Neural crest cell (in vitro differentiated cells): ENCODE data around the gene HMGB2. TPM values are rescaled to one million over a fixed set of nuclear protein-coding genes. Genes with fewer than 3 reads are reported as not detected.

Experiments
- DNase-seq: peaks from one replicate; pipeline ENCODE4 v3.0.0; 2021; ENCODE audit warnings: low read depth, mixed read lengths, low spot score
- H3K27ac Mint-ChIP-seq: one replicate; pipeline ENCODE4 v1.8.0; 2021; ENCODE audit warnings: mild to moderate bottlenecking, mixed read lengths; ENCODE audit not compliant: unreplicated experiment
- H3K27me3 Mint-ChIP-seq: 2 replicates; pipeline ENCODE4 v1.8.0; 2021; ENCODE audit warnings: low read depth, mild to moderate bottlenecking, mixed read lengths
- H3K36me3 Mint-ChIP-seq: 2 replicates; pipeline ENCODE4 v1.8.0; 2021; ENCODE audit warnings: low read depth, mild to moderate bottlenecking, mixed read lengths
- H3K4me1 Mint-ChIP-seq: 2 replicates; pipeline ENCODE4 v1.8.0; 2021; ENCODE audit warnings: mixed read lengths
- H3K4me3 Mint-ChIP-seq: one replicate; pipeline ENCODE4 v1.8.0; 2021; ENCODE audit warnings: mild to moderate bottlenecking, mixed read lengths
- H3K9me3 Mint-ChIP-seq: 2 replicates; pipeline ENCODE4 v1.8.0; 2021; ENCODE audit warnings: mixed read lengths
- total RNA-seq: library from RNA; stranded (reverse); gene quantifications from 2 replicates; pipeline ENCODE4 v1.2.1, GENCODE V29; 2021
- TF ChIP-seq, protein P1 (sequence below): fragments of 200-600 bp; sonication (generic); conservative IDR thresholded peaks from 2 replicates; pipeline ENCODE4 v1.5.0; 2021; ENCODE audit warnings: antibody characterized with exemption, mild to moderate bottlenecking

The HMGB2 gene
- total RNA-seq, 1 donor from 2014 or later: 274 TPM

DNA sequence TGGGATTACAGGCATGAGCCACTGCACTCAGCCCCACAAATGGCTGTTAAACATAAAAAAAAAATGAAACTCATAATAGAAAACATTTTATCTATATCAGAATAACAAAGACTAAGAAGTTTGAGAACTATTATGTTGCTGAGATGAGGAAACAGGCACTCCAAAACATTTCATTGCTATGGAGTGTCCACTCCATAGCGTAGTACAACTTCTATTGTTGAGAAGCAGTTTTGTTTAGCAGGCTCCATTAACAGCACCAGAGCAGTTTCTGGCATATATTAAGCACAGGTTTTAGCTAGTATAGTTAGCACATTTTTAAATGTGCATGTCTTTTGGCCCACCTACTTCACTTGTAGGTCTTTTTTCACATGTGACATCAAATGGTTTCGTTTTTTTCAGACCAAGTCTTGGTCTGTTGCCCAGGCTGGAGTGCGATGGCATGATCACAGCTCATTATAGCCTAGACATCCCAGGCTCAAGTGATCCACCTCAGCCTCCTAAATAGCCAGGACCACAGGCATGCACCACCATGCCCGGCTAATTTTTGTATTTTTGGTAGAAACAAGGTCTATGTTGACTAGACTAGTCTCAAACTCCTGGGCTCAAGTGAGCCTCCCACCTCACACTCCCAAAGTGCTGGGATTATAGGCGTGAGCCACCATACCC, 5.8 kb downstream of the HMGB2 start:
- no peak for DNase-seq
- H3K36me3 Mint-ChIP-seq: peaks cover 32% of the 10 kb centered on the region
- H3K9me3 Mint-ChIP-seq: no peaks in the 10 kb centered on the region
- H3K27ac Mint-ChIP-seq: no peak overlapping the region
- H3K27me3 Mint-ChIP-seq: no peaks in the 10 kb centered on the region
- no peak overlapping the region for H3K4me3 Mint-ChIP-seq
- TF ChIP-seq, protein P1, sequence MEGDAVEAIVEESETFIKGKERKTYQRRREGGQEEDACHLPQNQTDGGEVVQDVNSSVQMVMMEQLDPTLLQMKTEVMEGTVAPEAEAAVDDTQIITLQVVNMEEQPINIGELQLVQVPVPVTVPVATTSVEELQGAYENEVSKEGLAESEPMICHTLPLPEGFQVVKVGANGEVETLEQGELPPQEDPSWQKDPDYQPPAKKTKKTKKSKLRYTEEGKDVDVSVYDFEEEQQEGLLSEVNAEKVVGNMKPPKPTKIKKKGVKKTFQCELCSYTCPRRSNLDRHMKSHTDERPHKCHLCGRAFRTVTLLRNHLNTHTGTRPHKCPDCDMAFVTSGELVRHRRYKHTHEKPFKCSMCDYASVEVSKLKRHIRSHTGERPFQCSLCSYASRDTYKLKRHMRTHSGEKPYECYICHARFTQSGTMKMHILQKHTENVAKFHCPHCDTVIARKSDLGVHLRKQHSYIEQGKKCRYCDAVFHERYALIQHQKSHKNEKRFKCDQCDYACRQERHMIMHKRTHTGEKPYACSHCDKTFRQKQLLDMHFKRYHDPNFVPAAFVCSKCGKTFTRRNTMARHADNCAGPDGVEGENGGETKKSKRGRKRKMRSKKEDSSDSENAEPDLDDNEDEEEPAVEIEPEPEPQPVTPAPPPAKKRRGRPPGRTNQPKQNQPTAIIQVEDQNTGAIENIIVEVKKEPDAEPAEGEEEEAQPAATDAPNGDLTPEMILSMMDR: no peak
- peaks cover 27% of the 10 kb centered on the region for H3K4me1 Mint-ChIP-seq

DNA sequence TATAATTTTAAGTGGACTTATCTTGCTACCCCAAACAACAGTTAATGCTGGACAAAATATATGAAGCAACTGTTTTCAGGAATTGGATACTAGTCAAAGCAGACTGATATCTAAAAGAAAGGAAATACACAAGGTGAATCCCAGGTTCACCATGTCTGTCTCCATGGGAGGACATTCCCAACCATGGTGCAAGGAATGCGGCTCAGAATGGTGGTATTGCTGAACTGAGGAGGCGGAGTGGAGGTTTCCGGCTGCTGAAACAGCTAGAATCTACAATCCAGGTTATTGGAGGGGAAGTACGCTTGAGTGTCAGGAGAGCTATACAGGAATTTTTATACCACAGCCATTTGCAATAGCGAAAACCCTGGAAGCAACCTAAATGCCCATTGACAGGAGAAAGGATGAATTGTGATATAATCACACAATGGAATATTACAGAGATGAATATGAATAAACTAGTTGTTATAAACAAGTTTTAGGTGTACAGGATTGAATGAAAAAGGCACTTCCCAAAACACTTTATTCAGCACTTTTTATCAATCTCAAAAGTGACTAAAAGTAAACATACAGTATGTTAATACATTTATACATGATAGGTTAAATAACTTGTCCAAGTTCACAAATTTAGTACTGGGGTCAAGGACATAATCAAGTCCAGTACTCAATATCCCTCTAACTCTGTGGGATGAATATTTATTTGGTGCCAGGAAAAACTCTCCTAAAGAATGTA, 9.0 kb downstream of the HMGB2 start:
- no peak for DNase-seq
- TF ChIP-seq, protein P1: no peak
- no peaks in the 10 kb centered on the region for H3K9me3 Mint-ChIP-seq
- H3K36me3 Mint-ChIP-seq: peaks cover 13% of the 10 kb centered on the region
- peak overlapping the region; percentile 27 for H3K4me3 Mint-ChIP-seq
- no peaks in the 10 kb centered on the region for H3K27me3 Mint-ChIP-seq
- H3K4me1 Mint-ChIP-seq: peaks cover 5% of the 10 kb centered on the region
- H3K27ac Mint-ChIP-seq: no peak overlapping the region

DNA sequence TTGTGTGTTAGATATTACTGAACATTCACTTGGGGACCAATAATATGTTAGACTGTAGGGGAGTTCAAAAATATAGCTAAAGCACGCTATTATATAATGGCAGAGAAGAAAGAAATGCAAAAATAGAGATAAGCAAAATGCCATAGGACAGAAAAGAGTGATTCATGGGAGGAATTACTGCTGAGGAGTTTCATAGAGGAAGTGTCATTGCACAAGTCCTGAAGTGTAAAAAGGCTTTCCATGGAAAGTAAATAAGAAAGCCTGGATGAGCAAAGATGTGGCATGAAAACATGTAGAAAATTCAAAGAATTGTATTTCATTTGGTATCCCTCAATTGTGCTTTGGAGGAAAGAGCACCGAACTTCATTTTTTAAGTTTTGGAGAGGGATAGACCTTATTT, 14.5 kb downstream of the HMGB2 start:
- H3K4me1 Mint-ChIP-seq: no peaks in the 10 kb centered on the region
- no peaks in the 10 kb centered on the region for H3K9me3 Mint-ChIP-seq
- no peak overlapping the region for H3K27ac Mint-ChIP-seq

DNA sequence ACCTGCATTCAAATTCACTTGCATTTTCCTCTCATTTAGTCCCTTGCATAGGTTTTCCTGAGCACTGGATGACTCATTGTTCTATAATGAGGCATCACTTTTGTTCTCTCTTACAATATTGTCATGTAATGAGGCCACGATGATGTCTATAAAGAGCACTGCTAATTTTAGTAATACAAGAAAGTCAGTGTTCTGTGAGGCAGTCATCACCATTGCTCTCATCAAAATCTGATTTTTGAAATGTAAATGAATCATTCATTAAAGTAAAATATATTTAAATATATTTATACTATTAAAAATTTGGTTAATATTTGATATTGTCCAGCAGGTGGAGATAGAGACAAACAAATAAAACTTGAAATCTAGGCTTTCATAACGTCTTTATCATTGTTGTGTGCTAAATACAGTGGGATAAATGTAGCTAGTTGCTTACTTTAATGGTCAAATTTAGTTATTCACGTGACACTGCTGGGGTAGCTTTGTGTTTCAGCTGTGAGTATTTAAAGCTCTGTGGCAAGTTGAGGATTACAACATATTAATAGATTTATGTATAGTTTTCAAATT, 15.4 kb downstream of the HMGB2 start:
- no peaks in the 10 kb centered on the region for H3K36me3 Mint-ChIP-seq
- H3K27ac Mint-ChIP-seq: no peak overlapping the region
- TF ChIP-seq, protein P1: peak; percentile 63
- no peaks in the 10 kb centered on the region for H3K27me3 Mint-ChIP-seq
- H3K4me3 Mint-ChIP-seq: no peak overlapping the region
- no peaks in the 10 kb centered on the region for H3K4me1 Mint-ChIP-seq
- H3K9me3 Mint-ChIP-seq: no peaks in the 10 kb centered on the region
- DNase-seq: no peak

More for the DNA sequence above, 14.5 kb downstream of the HMGB2 start:
- no peaks in the 10 kb centered on the region for H3K27me3 Mint-ChIP-seq
- H3K36me3 Mint-ChIP-seq: no peaks in the 10 kb centered on the region
- no peak overlapping the region for H3K4me3 Mint-ChIP-seq
- TF ChIP-seq, protein P1: no peak
- no peak for DNase-seq

DNA sequence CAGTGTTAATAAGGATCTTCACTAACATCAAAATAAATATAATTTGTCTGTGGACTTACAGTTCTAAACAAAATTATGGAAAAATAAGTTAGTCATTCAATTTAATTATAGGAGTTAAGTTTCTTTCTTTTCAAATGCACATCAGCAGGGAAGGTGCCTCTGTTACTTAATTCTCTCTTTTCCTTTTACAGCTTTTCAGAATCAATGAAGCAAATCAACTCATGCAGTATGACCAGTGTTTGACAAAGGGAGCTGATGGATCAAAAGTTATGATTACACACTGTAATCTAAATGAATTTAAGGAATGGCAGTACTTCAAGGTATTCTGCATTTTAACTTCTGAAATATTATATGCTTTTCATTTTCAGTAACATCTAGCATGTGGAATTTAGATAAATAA, 15.9 kb downstream of the HMGB2 start:
- no peaks in the 10 kb centered on the region for H3K4me1 Mint-ChIP-seq
- no peak for DNase-seq
- H3K27me3 Mint-ChIP-seq: no peaks in the 10 kb centered on the region
- TF ChIP-seq, protein P1: no peak
- H3K36me3 Mint-ChIP-seq: no peaks in the 10 kb centered on the region
- no peak overlapping the region for H3K27ac Mint-ChIP-seq
- H3K9me3 Mint-ChIP-seq: no peaks in the 10 kb centered on the region
- no peak overlapping the region for H3K4me3 Mint-ChIP-seq
